Measurements from ENCODE around the gene ACOX1.

Gene ACOX1

GRCh38 chr17:76018340-76018680 is 39.3 kb upstream of the ACOX1 start:
- no peaks in the 10 kb centered on the region for H3K36me3 Mint-ChIP-seq (ENCODE audit: low read depth)
- H3K4me3 Mint-ChIP-seq, result no peak overlapping the region
- H3K9me3 Mint-ChIP-seq, result no peaks in the 10 kb centered on the region
- H3K4me1 Mint-ChIP-seq, result peaks cover 31% of the 10 kb centered on the region
- no peak overlapping the region for H3K27ac Mint-ChIP-seq
- DNase-seq, result no peak
- H3K27me3 Mint-ChIP-seq (ENCODE audit: low read depth, poor library complexity), result peaks cover 27% of the 10 kb centered on the region
- no peak for TF ChIP-seq CTCF (IDR thresholded peaks at IDR 0.05)

GRCh38 chr17:76017481-76018339 is 38.7 kb upstream of the ACOX1 start:
- no peak for TF ChIP-seq CTCF (IDR thresholded peaks at IDR 0.05)
- H3K36me3 Mint-ChIP-seq (ENCODE audit: low read depth), result no peaks in the 10 kb centered on the region
- no peak overlapping the region for H3K4me3 Mint-ChIP-seq

GRCh38 chr17:76014925-76015261 is 35.9 kb upstream of the ACOX1 start:
- no peak overlapping the region for H3K27ac Mint-ChIP-seq
- no peak for DNase-seq
- H3K4me1 Mint-ChIP-seq, result peaks cover 19% of the 10 kb centered on the region
- peaks cover 29% of the 10 kb centered on the region for H3K27me3 Mint-ChIP-seq (ENCODE audit: low read depth, poor library complexity)
- H3K4me3 Mint-ChIP-seq, result no peak overlapping the region
- H3K36me3 Mint-ChIP-seq (ENCODE audit: low read depth), result no peaks in the 10 kb centered on the region
- TF ChIP-seq CTCF (IDR thresholded peaks at IDR 0.05), result no peak
- H3K9me3 Mint-ChIP-seq, result no peaks in the 10 kb centered on the region

More at GRCh38 chr17:76017481-76018339, 38.7 kb upstream of the ACOX1 start:
- Mint-ChIP-seq H3K27ac (no peak overlapping the region), H3K27me3 (ENCODE audit: low read depth, poor library complexity) (peaks cover 33% of the 10 kb centered on the region), H3K9me3 (no peaks in the 10 kb centered on the region), H3K4me1 (peaks cover 27% of the 10 kb centered on the region)
- DNase-seq, result no peak

- H3K27me3 Mint-ChIP-seq (ENCODE audit: low read depth, poor library complexity), result peaks cover 24% of the 10 kb centered on the region
- peaks cover 21% of the 10 kb centered on the region for H3K4me1 Mint-ChIP-seq
- TF ChIP-seq CTCF (IDR thresholded peaks at IDR 0.05), result peak; percentile 99
- H3K36me3 Mint-ChIP-seq (ENCODE audit: low read depth), result peaks cover 3% of the 10 kb centered on the region
- no peak overlapping the region for H3K4me3 Mint-ChIP-seq
- DNase-seq, result peak; percentile 85
- no peak overlapping the region for H3K27ac Mint-ChIP-seq
- no peaks in the 10 kb centered on the region for H3K9me3 Mint-ChIP-seq
These were observed 35.3 kb upstream of the ACOX1 start for GRCh38 chr17:76014100-76014924.

- TF ChIP-seq CTCF (IDR thresholded peaks at IDR 0.05), result no peak
- Mint-ChIP-seq H3K4me1 (peaks cover 22% of the 10 kb centered on the region), H3K9me3 (no peaks in the 10 kb centered on the region), H3K36me3 (ENCODE audit: low read depth) (peaks cover 4% of the 10 kb centered on the region), H3K27me3 (ENCODE audit: low read depth, poor library complexity) (peaks cover 24% of the 10 kb centered on the region), H3K4me3 (no peak overlapping the region), H3K27ac (no peak overlapping the region)
- DNase-seq, result no peak
These were observed 34.5 kb upstream of the ACOX1 start for GRCh38 chr17:76013377-76013932.
